ENCODE measurements around the gene ZNF664. TPM values are rescaled to one million over a fixed set of nuclear protein-coding genes. Genes with fewer than 3 reads are reported as not detected.

ZNF664 gene
- total and polyA plus RNA-seq, 4 donors = 31.7 to 118 (median 69.5) TPM

DNA sequence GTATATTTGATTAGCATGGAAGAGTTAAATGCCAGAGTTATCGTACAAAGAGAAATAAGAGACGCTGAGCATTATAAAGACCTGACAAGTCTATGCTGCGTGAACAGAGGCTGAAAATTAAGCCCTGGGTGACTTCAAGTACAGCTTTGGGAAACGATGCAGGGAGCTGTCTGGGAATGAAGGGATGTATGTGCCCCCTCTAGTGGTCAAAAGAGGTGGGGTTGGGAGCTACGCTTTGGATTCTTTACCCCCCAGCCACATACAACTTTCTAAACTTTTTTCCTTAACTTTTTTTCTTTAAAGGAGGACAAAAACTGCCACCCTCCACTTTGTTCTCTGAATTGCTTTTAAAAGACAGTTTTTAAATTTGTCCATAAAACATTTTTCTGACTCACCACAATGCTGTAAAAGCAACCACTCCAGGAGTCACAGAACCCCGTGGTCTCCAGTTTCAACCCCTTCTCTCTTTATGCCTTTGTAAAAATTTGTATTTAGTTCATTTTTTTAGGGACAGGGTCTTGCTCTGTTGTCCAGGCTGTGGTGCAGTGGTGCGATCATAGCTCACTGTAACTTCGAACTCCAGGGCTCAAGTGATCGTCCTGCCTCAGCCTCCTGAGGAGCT is 59.4 kb downstream of the ZNF664 start:
- DNase-seq (peak; percentile 65 to 84 (median 76)), ATAC-seq (ENCODE audit: insufficient read depth, low FRiP score) (peak; percentile 59)
- TF ChIP-seq CTCF (IDR thresholded peaks at IDR 0.05; ENCODE audit: control extremely low read depth, extremely low read depth) = peak; percentile 33
- 51 to 63% methylated on average over 9 of the region's 9 CpGs for WGBS, 2 donors
- H3K9me3 ChIP-seq (ENCODE audit: control insufficient read depth in 4 of 4, insufficient read depth in 3 of 4, low read length in 3 of 4) = no peaks in the 10 kb centered on the region
- H3K27me3 ChIP-seq (ENCODE audit: control insufficient read depth in 3 of 3, insufficient read depth in 3 of 3, low read length in 2 of 3) = no peaks in the 10 kb centered on the region
- H3K27ac ChIP-seq (ENCODE audit: low read depth in 1 of 2, low read length in 1 of 2) = no peak overlapping the region
- no peak overlapping the region for H3K9ac ChIP-seq (ENCODE audit: insufficient read depth in 1 of 2, low read length in 2 of 2)
- H3K4me3 ChIP-seq = no peak overlapping the region
- H3K36me3 ChIP-seq (ENCODE audit: control insufficient read depth in 4 of 4, insufficient read depth in 4 of 4, low read length in 4 of 4) = no peaks in the 10 kb centered on the region
- H3K4me1 ChIP-seq (ENCODE audit: control insufficient read depth in 5 of 5, insufficient read depth in 5 of 5, low read length in 5 of 5) = peaks cover 0 to 13% (median 0%) of the 10 kb centered on the region in 5 donors

DNA sequence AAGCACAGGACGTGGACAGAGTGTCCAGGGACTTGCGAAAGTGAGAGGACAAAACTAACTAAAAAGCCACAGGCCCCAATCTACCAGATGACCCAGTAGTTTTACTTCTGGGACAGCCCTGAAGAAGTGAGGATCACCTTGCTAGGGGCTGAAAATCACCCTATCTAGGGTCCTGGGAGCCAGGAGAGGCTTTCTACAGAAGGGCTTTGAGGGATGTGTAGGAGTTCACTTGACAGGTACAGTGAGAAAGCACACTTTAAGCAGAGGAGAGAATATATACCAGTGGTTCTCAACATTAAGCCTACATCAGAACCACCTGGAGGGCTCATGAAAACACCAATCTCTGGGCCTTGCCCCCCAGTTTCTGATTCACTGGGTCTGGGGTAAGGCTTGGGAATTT is 60.8 kb downstream of the ZNF664 start:
- ATAC-seq (ENCODE audit: insufficient read depth, low FRiP score) = no peak
- no peaks in the 10 kb centered on the region for H3K27me3 ChIP-seq (ENCODE audit: control insufficient read depth in 3 of 3, insufficient read depth in 3 of 3, low read length in 2 of 3)
- no peaks in the 10 kb centered on the region for H3K9me3 ChIP-seq (ENCODE audit: control insufficient read depth in 4 of 4, insufficient read depth in 3 of 4, low read length in 3 of 4)
- DNase-seq = no peak
- no peaks in the 10 kb centered on the region for H3K36me3 ChIP-seq (ENCODE audit: control insufficient read depth in 4 of 4, insufficient read depth in 4 of 4, low read length in 4 of 4)
- H3K9ac ChIP-seq (ENCODE audit: insufficient read depth in 1 of 2, low read length in 2 of 2) = no peak overlapping the region
- H3K4me1 ChIP-seq (ENCODE audit: control insufficient read depth in 5 of 5, insufficient read depth in 5 of 5, low read length in 5 of 5) = peaks cover 0 to 13% (median 0%) of the 10 kb centered on the region in 5 donors
- H3K27ac ChIP-seq (ENCODE audit: low read depth in 1 of 2, low read length in 1 of 2) = no peak overlapping the region
- 92 to 93% methylated on average over 2 of the region's 2 CpGs for WGBS, 2 donors
- no peak overlapping the region for H3K4me3 ChIP-seq
- no peak for TF ChIP-seq CTCF (IDR thresholded peaks at IDR 0.05; ENCODE audit: control extremely low read depth, extremely low read depth)

DNA sequence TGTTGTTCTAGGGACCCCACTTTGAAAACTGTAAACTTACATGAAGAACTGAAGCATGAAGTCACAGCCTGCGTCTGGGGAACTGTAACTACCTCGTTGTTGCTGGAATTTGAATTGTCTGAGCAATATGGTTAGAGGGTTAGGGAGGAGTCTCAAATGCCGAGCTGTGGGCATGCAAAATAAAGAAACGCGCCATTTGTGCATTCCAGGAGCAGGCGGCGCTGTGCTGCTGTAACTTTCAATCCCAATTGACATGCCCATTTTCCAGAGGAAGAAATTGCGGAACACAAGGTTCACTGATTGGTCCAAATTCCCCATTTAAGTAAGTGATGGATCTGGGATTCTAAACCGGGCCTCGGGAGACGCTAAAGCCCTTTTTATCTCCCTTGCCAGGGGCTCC is 61.3 kb downstream of the ZNF664 start:
- no peak overlapping the region for H3K9ac ChIP-seq (ENCODE audit: insufficient read depth in 1 of 2, low read length in 2 of 2)
- H3K9me3 ChIP-seq (ENCODE audit: control insufficient read depth in 4 of 4, insufficient read depth in 3 of 4, low read length in 3 of 4) = no peaks in the 10 kb centered on the region
- 91 to 95% methylated on average over 11 of the region's 11 CpGs for WGBS, 2 donors
- no peaks in the 10 kb centered on the region for H3K36me3 ChIP-seq (ENCODE audit: control insufficient read depth in 4 of 4, insufficient read depth in 4 of 4, low read length in 4 of 4)
- peaks cover 0 to 13% (median 0%) of the 10 kb centered on the region in 5 donors for H3K4me1 ChIP-seq (ENCODE audit: control insufficient read depth in 5 of 5, insufficient read depth in 5 of 5, low read length in 5 of 5)
- H3K27ac ChIP-seq (ENCODE audit: low read depth in 1 of 2, low read length in 1 of 2) = no peak overlapping the region
- no peak overlapping the region for H3K4me3 ChIP-seq
- ATAC-seq (ENCODE audit: insufficient read depth, low FRiP score) = no peak
- DNase-seq = no peak
- no peak for TF ChIP-seq CTCF (IDR thresholded peaks at IDR 0.05; ENCODE audit: control extremely low read depth, extremely low read depth)
- no peaks in the 10 kb centered on the region for H3K27me3 ChIP-seq (ENCODE audit: control insufficient read depth in 3 of 3, insufficient read depth in 3 of 3, low read length in 2 of 3)

- Histone ChIP-seq H3K9ac (ENCODE audit: insufficient read depth in 1 of 2, low read length in 2 of 2) (no peak overlapping the region), H3K27me3 (ENCODE audit: control insufficient read depth in 3 of 3, insufficient read depth in 3 of 3, low read length in 2 of 3) (no peaks in the 10 kb centered on the region), H3K36me3 (ENCODE audit: control insufficient read depth in 4 of 4, insufficient read depth in 4 of 4, low read length in 4 of 4) (no peaks in the 10 kb centered on the region), H3K27ac (ENCODE audit: low read depth in 1 of 2, low read length in 1 of 2) (no peak overlapping the region), H3K4me1 (ENCODE audit: control insufficient read depth in 5 of 5, insufficient read depth in 5 of 5, low read length in 5 of 5) (peaks cover 0 to 8% (median 0%) of the 10 kb centered on the region in 5 donors), H3K4me3 (no peak overlapping the region), H3K9me3 (ENCODE audit: control insufficient read depth in 4 of 4, insufficient read depth in 3 of 4, low read length in 3 of 4) (no peaks in the 10 kb centered on the region)
- TF ChIP-seq CTCF (IDR thresholded peaks at IDR 0.05; ENCODE audit: control extremely low read depth, extremely low read depth) = no peak
- ATAC-seq (ENCODE audit: insufficient read depth, low FRiP score) (no peak), DNase-seq (no peak)
- 65 to 81% methylated on average over 2 of the region's 2 CpGs for WGBS, 2 donors
These were observed 62.1 kb downstream of the ZNF664 start for GRCh38 chr12:124035163-124035562.
